Colon (tissue), 2 donors: ENCODE results near the gene SHOC2.
A peak's percentile ranks its signal among the peaks of the same experiment; 100 is the strongest.

ENCODE experiments used
- FAIRE-seq: peaks from 2 replicates; lab custom pipeline; 2012; peaks lifted over from hg19 to GRCh38; lab: Jason Lieb, UNC
- donor health status: control.
- donor health status: control.

The SHOC2 gene

DNA sequence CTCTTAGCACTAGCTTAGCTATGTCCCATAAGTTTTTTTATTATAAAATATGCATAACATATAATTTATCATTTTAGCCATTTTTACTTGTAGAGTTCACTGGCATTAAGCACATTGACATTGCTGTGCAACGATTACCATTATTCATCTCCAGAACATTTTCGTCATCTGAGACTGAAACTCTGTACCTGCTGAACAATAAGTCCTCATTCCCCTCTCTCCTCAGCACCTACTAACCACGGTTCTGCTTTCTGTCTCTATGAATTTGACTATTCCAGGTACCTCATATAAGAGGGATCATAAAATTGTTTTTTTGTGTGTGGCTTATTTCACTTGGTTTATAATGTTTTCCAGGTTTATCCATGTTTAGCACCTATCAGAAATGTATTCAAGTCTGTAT, 64.1 kb downstream of the SHOC2 start:
- no peak for FAIRE-seq

DNA sequence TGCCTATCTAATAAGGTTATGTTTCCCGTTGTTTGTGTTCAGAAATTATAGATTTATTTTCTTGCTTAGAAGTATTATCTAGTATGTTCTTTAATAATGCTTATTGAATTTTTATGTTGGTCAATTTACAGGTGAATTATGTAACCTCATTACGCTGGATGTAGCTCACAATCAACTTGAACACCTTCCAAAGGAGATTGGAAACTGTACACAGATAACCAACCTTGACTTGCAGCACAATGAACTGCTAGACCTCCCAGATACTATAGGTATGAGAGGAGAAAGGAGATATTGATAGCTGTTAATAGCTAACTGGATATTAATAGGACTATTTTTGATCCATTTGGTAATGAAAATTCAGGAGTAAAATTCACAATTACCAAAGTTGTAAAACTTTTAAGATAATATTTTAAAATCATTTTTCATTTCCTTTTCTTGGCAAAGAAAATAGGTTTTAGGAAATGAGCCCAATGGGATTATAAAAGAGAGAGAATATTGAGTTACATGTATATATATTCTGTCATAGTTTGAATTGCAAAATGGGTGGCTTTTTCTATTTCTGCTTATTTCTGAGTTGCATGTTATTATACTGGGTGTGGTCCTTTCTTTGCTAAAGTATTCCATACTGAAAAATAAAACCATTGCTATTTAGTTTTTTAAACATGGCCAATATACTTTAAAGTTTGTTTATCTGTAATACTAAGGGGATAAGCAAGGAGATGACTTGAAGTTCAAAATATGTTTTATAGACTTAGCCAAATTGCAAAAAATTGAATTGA, 66.3 kb downstream of the SHOC2 start:
- FAIRE-seq: no peak

DNA sequence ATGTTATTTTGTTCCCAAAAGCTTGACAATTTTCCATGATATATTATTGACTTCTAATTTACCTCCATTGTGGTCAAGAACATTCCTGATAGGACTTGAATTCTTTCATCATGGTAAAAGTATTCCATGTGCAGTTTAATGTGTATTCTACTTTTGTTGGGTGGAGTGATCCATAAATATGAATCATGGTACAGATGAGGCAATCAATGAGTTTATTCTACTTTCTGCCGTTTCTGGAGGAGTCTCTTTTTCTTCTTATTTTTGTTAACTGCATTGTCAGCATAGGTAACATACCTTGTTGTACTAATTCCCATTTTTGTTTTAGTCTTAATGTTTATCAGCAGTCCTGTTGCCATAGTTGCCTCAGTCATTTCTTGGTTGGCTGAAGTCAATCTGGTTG, 69.6 kb downstream of the SHOC2 start:
- FAIRE-seq: no peak

- no peak for FAIRE-seq
These were observed 72.8 kb downstream of the SHOC2 start for GRCh38 chr10:110992006-110992800.

DNA sequence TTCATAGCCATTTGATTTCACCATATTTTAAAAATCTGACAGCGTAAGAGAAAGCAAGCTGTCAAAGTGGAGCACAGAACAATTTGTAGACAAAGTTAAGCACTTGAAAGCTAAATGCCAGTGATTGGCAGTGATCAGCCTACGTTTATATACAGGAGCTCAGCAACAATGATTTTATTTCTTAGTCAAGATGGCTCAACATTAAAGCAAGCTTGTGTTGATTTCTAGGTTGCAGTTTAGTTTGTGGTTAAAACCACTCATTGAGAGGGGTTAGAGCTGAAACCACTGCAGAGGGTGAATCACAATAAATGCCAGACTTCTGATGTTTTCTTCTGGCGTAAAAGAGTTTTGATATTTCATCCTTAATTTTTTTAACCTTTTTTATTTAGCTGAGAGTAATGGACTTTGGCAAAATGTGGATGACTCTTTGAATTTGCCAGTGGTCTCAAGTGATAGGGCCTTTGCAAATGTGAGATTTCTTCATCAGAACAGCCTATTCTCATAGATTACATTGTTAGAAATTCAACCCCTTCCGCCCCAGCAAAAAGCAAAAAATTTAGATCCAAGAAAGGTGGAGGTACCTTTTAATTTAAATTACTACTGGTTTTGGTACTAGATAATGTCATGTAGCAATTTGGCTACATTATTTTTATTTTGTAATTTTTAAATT, 73.8 kb downstream of the SHOC2 start:
- peak; percentile 14 for FAIRE-seq

DNA sequence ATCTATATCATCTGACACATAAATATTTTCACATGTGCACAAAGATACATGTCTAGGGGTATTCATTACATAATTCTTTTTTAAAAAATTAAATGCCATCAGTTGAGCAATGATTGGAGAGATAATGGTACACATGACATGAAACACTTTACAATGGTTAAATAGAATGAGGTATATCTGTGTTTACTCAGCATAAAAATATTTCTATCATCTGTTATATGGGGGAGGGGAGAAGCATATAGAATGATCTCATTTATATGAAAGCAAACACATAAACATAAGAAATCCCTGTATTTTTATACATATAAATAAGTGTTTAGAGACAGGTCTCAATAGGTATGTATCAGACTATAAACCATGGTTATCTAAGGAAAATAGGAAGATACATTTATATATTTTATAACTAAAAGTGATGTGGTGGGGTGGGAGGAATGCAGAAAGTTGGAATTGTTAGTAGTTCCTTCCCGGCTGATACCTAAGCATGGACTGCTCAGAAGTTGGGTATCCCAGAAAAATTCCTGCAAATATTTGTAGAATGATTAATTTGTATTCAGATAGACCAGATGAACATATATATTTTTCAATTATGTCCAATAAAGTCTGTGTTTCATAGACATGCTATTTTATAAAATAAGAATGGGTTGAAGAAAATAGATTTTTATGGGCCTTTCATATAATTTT, 75.1 kb downstream of the SHOC2 start:
- FAIRE-seq: no peak

DNA sequence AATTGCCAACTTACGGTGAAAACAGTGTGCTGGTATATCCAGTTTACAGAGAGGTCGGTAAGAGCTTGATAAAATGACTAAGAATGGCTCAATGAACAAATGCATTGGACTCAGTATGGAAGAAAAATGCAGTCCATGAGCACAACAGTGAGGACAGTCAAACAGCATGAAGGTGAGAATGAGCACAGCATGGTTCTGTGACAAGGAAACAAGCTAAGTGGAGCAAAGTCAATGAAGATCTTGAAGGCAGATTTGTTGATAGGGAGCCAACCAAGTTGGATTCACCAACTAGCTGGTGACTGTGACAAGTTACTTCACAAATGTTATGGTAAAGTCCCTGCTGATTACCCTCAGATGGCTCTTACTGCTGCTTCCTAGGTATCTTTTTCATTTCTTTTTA, 75.9 kb downstream of the SHOC2 start:
- FAIRE-seq: no peak

- no peak for FAIRE-seq
These were observed 76.9 kb downstream of the SHOC2 start for GRCh38 chr10:110996256-110996655.

DNA sequence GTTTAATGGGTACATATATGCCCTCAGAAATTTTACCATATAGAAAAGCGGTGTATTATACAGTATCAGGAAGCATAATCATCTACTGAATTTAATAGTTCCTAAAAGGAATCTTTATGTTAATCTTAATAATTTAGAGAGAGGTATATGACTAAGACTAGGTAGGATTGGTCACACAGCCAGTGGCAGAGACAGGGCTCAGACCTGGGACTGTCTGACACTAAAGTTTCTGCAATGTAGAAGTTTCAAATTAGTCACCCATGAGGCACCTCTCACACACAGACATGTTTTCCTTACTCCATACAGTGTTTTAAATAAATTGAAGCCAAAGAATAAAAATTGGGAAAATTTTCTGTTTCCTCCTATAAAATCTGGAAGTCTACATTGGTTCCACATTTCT, 84.6 kb downstream of the SHOC2 start:
- no peak for FAIRE-seq

DNA sequence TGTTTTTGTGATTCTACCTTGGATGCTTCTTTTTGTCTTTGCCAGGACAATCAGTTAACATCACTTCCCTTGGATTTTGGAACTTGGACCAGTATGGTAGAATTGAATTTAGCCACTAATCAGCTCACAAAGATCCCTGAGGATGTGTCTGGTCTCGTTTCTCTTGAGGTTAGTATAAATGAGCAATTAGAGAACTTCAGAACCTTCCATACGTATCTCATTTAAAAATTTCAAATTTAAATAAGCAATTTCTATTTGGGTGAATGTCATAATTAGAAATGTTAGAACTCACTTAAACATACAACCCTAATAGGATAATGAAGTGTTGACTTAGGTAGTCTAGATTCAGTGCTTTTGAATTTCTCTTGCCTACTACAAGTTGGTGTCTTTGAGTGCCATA, 88.1 kb downstream of the SHOC2 start:
- no peak for FAIRE-seq

DNA sequence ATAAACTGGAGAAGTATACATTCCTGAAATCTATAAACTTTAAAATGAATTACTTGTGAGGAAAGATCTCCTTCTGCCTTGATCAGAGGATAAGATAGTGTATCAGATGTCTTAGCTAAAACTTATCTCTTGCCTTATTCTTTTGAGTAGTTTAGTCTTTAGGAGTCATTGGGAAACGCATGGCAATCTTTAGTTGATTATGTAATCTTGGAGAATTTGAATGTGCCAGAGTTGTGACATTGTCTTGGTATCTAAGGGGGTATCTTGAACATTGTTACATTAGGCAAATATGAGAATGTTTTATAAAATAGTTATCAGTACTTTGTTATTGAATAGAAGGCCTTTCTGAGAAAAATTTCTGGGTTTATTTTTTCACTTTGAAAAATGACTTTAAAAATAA, 95.8 kb downstream of the SHOC2 start:
- peak; percentile 47 for FAIRE-seq

- FAIRE-seq: no peak
These were observed 97.7 kb downstream of the SHOC2 start for GRCh38 chr10:111017098-111017497.

- no peak for FAIRE-seq
These were observed 98.6 kb downstream of the SHOC2 start for GRCh38 chr10:111018021-111018420.

DNA sequence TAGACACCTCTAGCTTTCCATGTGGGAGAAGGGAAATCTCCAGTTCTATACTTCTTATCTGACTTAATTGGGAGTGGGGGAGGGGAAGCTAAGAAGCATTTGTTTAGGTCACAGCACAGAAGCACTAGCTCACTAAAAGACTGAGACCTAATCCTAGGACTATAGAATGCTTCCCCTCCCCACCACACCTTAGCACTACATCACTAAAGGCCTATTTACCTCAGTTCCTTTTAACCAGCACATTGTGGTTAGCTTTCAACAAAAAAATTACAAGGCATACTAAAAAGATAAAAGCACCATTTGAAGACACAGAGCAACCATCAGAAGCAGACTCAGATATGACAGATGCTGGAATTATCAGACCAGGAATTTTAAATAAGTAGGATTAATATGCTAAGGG, 103.7 kb downstream of the SHOC2 start:
- no peak for FAIRE-seq

GRCh38 chr10:111030042-111030750, 110.8 kb downstream of the SHOC2 start:
- FAIRE-seq: no peak

DNA sequence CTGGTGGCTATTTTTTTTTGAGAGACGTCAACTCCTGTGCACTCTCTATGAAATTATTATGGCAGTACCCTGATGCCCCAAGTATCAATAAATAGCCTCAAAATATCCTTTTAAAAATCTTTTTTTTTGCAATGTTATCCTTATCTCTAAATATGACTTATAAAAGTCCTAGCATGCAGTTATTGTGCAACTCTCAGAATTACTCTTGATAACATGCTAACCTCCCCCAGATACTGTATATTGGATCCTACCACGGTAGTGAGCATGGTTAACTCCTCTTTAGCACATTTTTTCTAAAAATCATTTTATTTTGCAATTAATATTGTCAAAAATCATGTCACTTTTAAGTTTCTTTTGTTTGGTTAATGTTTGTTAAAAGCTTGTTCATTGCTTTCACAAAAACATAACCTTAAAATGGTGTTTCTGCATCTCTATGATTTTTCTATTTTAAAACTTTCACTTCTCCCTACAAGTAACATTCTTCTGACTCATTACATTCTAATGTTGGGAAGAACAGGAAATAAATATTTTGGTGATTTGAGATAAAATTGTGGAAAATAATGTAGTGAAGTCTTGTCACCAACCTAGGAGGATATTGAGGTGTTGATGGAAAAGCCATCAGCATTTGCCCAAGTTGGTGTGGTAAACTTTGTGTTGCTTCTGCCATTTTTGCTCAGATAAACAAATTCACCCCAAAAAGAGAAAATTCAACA, 115.3 kb downstream of the SHOC2 start:
- no peak for FAIRE-seq

- no peak for FAIRE-seq
These were observed 116.1 kb downstream of the SHOC2 start for GRCh38 chr10:111035542-111035941.

- no peak for FAIRE-seq
These were observed 118.5 kb downstream of the SHOC2 start for GRCh38 chr10:111037858-111038257.

DNA sequence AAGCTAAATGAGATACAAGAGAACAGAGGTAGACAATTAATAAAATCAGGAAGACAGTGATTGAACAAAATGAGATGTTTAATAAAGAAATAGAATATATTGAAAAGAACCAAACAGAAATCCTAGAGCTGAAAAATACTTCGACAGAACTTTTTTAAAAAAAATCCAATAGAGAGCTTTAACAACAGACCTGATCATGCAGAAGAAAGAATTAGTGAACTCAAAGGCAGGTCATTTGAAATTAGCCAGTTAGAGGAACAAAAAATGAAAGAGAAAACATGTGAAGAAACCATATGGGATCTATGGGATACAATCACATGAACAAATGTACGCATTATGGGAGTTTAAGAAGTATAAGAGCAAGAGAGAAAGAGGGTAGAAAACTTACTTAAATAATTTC, 120.1 kb downstream of the SHOC2 start:
- FAIRE-seq: no peak

DNA sequence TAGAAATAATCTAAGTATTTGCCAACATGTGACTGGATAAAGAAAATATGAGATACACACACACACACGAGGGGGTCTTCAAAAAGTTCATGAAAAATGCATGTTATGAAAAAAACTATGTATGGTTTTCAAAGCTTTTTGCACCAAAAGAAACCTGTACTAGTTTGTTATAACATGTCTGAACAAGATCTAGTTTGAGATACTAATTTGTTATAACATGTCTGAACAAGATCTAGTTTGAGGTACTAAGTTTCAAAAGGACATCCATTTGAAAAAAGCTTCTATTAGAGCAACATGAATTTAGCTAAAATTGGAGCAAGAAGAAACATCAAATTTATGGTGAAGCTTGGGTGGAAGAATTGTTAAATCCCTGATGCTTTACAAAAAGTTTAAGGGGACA, 137.6 kb downstream of the SHOC2 start:
- no peak for FAIRE-seq
